DMS153 treated with DMSO at 0.1 percent for 48 hours (cell line): ENCODE results near the gene NOS3.
A peak's percentile ranks its signal among the peaks of the same experiment; 100 is the strongest.

Source experiments
- DNase-seq: peaks from one replicate; lab custom pipeline; 2025; ENCODE audit not compliant: unreplicated experiment; lab: John Stamatoyannopoulos, UW

NOS3 gene

DNA sequence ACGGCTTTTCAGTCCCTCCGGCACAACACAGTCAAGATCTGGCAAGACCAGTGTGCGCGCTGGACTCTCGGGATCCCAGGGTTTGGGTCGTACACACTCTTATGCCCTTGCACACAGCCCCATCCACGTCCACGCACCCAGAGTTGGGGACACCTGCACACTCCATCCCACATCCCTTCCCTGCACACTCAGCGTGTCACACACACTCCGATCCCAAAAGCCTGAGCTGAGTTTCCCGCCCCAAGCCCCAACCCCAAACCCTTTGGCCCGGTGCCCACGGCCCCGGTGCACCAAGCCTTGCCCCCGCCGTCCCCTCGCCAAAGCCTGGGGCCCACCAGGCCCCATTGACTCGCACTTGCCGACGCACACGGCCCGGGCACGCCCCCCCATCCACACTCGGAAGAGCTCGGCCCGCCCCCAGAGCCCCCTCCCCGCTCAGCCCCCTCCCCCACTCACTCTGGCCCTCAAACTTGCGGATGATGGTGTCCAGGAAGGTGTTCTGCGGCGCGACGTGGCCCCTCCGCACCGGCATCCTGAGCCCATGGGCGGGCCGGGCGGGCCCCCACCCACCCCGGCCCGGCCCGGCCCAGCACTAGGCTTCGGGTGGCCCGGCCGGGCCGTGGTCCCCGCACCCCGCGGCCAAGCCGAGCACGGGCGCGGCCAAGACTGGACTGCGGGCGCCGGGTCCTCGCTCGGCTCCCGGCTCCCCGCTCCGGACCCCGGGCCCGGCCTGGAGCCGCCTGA is 13.3 kb upstream of the NOS3 start:
- DNase-seq = no peak

DNA sequence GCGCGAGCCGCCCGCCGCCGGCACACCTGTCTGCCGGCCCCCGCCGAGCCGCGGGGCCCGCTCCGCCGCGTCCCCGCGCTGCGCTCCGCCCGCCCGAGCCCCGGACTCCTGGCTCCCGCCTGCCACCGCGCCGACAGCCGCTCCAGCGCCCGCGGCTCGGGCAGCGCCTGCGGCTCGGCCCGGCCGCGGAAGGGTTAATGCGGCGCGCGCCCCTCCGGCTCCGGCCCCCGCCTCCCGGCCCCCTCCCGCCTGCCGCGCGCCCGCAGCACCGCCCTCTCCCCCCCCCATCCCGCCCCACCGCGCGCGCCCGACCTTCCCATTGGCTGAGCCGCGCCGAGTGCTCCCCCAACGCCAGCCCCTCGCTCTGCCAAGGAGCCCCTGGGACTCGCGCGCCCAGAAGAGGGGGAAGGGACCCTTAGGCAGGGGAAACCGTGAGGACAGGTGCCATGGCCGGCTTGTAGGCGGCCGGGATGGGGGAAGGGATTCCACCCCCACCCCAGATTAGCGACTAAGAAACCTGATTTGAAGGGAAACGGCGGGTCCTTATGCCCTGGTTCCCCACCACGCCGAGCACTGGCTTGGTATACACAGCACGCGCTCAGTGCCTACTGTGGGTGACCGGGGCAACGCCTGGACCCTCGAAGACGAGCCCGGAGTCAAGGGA is 12.6 kb upstream of the NOS3 start, which contains the start of gene KCNH2:
Gene KCNH2, minus strand, starts transcription at position 196 of the 664 bp plus-strand sequence. CDS start 408 bp downstream, outside the sequence.
- DNase-seq = peak; percentile 52

DNA sequence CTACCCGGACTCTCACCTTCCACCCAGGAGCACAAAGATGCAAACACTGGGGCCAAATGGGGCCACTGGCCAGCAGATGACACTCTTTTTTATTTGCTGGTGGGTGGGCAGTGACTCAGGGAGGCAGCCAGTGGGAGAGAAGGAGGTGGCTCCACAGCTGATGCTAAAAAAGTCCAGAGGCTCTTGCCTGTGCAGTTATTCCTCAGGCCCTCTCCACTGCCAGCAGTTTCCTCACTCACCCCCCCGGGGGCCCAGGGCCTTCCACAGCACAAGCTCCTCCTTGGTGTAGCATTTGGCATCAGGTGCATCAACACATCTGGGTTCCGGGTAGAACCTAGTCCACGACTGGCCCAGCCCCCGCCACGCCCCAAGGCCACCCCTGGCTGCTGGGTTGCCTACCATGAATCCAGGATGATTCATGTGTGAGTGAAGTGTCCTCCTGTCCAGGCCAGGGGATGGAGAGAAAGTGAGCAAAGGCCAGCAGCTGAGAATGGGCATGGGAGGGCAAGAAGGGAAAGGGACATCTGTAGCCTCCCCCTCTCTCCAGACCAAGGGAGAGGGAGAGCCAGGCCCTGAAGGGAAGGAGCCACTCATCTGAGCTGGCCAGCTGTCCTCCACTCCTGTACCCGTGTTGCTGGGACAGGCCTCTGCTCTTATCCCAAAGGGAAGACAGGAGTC is 11.0 kb upstream of the NOS3 start:
- DNase-seq = no peak

GRCh38 chr7:150980663-150981062 is 10.2 kb upstream of the NOS3 start:
- no peak for DNase-seq

DNA sequence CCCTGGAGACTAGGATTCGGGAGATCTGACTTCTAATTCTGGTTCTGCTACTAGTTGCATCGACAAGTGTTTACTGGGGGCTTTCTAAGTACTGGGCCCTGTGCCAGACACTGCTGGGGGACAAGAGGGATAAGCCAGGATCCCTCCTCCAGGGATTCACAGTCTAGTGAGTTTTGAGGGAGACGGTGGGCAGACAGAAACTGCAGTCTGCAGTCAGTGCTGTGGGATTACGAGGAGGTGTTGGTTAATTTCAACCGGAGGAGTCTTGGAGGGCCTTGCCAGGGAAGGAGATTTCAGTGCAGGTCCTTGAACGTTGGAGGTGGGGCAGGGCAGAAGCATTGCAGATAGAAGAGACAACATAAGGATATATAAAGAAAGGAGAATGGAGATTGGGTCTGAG is 9.2 kb upstream of the NOS3 start:
- DNase-seq = no peak

DNA sequence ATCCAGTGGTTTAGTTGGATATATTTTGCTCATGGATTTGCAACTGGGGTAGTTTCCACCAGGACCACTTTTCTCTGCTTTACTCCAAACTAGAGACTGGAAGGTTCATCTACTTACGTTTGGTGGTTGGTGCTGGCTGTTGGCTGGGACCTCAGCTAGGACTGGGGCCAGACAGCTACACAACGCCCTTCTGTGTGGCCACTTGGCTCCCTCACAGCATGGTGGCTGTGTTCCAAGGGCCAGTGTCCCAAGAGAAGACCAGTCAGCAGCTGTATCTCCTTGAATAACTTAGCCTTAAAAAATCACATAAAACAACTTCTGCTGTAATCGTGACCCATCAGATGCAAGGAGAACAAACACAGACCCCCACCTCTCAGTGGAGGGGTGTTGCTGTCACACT is 8.5 kb upstream of the NOS3 start:
- no peak for DNase-seq

DNA sequence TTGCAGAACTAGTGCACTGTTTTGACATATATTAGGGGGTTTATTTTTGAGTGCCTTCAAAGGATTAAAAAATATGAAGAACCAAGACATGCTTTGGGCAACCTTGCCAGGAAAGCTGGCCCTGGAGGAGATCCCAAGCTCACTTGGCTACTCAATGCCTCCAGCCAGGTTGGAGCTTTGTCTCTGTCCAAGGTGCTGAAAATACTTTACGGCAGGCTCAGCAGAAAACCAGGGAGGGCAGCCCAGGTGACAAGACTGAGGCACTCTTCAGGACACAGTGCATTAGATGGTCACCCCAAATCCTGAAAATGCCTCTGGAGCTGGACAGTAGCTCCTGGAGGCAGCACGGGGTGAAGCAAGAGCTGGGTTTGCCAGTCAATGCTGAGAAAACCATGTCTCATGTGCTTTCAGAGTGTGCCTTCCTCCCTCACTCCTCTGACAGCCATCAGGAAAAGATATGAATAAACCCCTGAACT is 6.9 kb upstream of the NOS3 start:
- DNase-seq = no peak

DNA sequence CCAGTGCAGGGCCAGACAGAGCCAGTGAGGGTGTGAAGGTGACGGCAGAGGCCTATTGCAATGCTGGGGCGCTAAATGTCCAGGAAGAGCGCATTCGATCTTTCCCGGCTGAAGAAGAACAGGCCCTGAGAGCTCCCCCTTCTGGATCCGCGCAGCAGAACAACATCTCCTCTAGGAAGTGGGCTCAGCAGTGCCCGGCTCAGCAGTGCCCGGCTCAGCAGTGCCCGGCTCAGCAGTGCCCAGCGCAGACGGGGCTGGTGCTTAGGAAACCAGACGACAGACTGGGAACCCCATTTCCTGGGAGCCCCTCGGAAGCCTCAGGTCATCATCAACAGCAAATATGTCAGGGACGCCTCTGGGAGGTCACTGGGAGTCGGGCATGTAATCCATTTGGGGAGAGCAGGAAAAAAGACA is 4.7 kb upstream of the NOS3 start:
- peak; percentile 67 for DNase-seq

DNA sequence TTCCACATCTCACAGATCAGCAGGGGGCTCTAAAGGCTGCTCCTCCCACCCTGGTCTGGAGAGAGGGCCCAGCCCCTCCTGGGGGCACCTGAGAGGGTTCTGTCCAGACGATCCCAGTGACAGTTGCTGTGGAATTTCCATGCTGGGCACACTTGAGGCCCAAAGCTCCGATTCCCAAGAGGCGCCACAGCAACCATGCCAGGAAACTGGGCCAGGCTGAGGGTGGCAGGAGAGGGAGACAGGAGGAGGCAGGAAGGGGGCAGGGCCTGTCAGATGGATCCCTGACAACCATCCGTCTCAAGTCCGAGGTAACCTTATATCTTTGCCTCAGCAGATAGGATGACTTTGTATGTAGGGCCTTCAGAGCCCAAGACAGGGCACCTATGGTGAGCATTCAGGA is 4.3 kb upstream of the NOS3 start:
- DNase-seq = no peak

DNA sequence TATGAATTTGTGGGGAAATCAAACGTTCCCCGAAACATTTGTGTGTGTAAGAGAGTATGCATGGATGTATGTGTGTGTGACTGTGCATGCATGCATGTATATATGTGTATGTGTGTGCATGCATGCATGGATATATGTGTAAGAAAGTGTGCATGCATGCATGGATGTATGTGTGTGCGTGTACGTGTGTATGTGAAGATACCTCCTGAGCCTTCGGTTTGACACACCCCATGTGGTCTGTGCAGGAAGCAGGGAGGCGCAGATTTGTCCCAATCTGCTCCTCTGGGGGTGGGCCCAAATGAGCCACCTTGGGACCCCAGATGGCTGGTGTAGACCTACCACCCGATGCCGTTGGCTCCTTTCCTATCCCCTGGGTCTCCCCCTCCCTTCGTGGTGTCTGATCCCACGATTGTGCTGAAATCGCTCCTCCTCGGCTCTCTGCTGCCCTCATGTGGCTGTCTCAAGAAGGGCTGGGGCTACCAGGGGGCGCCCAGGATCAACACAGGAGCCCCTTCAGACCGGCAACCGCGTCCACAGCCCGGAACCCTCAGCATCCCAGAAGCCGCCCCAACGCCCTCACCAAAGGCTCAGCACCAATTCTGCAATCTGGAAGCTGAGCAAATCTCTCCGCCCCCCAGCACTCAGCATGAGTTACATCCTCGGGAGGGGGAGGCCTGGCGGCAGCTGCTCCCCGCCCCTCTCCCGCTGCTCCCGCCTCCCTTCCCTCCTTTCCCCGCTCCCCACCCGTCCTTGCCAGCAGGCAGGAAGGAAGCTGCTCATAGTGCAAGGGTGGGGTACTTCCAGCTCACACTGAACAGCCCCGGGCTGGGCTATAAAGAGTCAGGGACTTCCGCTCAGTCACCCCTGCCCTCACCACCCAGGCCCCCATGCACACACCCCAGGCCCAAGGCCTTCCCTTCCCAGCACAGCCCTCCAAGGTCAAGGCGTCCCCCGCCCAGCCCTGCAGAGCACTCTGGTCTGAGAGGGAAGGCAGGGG is 2.3 kb upstream of the NOS3 start:
- DNase-seq = peak; percentile 58

DNA sequence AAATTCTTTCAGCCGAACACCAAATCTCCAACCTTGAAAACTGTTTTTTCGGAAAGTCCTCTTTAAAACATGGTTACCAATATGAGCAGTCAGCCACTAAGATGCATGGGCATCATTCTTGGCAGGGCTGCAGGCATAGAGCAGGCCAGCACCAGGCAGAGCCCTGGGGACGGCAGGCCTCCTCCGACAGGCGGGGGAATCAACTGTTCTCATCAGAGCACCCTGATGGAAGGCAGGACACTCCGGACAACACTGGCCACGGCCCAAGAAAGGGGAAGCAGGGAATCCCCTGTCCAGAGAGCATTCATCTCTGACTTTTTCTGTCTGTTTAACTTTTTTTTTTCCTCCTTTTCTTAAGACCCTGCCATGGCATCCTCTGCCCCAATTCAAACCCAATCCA is 1.4 kb upstream of the NOS3 start:
- DNase-seq = no peak

- DNase-seq = no peak
These were observed 1.3 kb downstream of the NOS3 start for GRCh38 chr7:150992051-150992640.

DNA sequence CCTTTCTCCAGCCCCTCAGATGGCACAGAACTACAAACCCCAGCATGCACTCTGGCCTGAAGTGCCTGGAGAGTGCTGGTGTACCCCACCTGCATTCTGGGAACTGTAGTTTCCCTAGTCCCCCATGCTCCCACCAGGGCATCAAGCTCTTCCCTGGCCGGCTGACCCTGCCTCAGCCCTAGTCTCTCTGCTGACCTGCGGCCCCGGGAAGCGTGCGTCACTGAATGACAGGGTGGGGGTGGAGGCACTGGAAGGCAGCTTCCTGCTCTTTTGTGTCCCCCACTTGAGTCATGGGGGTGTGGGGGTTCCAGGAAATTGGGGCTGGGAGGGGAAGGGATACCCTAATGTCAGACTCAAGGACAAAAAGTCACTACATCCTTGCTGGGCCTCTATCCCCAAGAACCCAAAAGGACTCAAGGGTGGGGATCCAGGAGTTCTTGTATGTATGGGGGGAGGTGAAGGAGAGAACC is 2.1 kb downstream of the NOS3 start:
- no peak for DNase-seq

DNA sequence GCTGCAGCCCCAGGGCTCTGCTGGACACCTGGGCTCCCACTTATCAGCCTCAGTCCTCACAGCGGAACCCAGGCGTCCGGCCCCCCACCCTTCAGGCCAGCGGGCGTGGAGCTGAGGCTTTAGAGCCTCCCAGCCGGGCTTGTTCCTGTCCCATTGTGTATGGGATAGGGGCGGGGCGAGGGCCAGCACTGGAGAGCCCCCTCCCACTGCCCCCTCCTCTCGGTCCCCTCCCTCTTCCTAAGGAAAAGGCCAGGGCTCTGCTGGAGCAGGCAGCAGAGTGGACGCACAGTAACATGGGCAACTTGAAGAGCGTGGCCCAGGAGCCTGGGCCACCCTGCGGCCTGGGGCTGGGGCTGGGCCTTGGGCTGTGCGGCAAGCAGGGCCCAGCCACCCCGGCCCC is 2.7 kb downstream of the NOS3 start:
- no peak for DNase-seq

GRCh38 chr7:150994141-150994837 is 3.5 kb downstream of the NOS3 start:
- no peak for DNase-seq

DNA sequence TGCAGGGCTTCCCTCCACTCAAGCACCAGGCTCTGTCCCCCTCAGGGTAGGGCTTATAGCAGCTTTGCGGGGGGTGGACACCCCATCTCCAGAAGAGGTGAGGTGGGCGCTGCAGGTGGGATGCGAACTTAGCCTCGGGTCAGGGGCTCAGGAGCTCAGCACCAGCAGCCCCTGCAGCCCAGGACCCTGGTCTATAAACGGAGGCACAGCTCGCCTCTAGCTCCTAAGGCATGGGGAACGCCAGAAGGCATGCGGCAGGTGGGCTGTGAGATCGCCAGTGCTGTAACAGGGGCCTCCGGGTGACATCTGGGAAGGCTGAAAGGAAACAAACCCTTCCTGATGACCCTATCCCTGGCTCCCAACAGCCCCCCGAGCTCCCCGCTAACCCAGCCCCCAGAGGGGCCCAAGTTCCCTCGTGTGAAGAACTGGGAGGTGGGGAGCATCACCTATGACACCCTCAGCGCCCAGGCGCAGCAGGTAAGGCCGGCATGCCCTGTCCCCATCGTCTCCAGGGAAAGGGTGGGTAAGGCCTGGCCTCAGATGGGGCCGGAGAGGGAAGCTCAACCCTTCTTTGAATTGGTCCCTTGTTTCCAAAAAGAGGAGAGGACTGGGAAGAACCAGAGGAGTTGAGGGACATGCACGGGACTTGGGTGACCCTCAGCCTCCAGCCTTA is 4.2 kb downstream of the NOS3 start:
- DNase-seq = no peak

DNA sequence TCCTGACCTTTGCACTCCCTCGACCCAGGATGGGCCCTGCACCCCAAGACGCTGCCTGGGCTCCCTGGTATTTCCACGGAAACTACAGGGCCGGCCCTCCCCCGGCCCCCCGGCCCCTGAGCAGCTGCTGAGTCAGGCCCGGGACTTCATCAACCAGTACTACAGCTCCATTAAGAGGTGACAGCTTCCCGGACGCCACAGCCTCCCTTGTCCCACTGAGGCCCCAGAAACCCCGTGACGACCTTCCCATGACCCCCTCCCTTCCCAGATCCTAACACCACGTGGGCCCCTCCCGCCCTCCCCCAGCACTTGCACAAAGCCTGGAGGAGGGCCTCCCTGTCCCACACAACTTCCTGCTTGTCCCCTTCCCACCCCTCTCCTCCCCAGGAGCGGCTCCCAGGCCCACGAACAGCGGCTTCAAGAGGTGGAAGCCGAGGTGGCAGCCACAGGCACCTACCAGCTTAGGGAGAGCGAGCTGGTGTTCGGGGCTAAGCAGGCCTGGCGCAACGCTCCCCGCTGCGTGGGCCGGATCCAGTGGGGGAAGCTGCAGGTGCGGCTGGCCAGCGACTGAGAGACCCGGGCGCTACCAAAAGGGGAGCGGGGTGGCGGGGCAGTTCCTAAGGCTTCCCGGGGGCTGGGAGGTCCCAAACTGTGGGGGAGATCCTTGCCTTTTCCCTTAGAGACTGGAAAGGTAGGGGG is 5.7 kb downstream of the NOS3 start:
- DNase-seq = no peak

DNA sequence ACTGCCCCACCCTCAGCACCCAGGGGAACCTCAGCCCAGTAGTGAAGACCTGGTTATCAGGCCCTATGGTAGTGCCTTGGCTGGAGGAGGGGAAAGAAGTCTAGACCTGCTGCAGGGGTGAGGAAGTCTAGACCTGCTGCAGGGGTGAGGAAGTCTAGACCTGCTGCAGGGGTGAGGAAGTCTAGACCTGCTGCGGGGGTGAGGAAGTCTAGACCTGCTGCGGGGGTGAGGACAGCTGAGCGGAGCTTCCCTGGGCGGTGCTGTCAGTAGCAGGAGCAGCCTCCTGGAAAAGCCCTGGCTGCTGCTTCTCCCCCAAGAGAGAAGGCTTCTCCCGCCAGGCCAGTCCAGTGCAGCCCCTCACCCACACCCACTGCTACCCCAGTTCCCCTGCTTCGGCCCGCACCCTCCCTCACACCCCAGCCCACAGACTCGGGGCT is 6.3 kb downstream of the NOS3 start:
- DNase-seq = no peak
